ENCODE results near the gene GPR39.

GRCh38 chr2:132620115-132620514 lies 203.5 kb downstream of the GPR39 start:
- no peak for TF ChIP-seq CTCF (IDR thresholded peaks at IDR 0.05)
- no peak for TF ChIP-seq POLR2A (IDR thresholded peaks at IDR 0.05)

All from body of pancreas (tissue), 4 donors.